NCI-H82 (cell line): ENCODE results near the gene CTDSPL.

Experiments
- DNase-seq: peaks from one replicate; lab custom pipeline; 2025; lab: John Stamatoyannopoulos, UW

CTDSPL gene

DNA sequence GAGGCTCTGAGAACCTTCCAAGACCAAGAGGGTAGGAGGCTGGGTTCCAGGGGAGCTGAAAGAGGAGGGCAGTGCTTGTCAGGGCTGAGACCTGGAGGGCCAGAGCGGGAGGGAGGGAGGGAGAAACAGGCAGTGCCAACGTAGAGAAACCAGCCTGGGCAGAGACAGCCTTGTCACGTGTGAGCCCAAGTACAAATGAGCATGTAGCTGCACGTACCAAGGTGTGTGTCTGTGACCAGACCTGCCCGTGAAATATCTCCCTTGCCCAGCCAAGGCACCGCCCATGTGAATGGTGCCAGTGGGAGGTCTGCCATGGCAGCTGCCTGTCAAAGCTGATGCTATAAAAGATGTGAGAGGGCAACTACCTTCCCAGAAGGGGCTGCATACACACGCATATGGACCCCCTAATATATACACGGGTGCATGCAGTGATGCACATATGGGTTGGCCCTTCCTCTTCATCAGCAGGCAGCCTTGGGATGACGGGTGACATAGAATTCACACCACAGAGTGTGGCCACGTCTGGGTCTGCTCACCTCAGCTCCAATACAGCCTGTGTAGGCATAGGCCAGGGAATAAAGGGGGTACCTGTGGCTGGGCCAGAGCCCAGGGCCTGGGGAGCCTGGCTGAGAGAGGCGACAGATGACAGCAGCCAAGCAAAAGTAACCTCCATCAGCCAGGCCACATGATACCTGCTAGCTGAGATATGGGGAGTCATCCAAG, 7.8 kb upstream of the CTDSPL start:
- no peak for DNase-seq

DNA sequence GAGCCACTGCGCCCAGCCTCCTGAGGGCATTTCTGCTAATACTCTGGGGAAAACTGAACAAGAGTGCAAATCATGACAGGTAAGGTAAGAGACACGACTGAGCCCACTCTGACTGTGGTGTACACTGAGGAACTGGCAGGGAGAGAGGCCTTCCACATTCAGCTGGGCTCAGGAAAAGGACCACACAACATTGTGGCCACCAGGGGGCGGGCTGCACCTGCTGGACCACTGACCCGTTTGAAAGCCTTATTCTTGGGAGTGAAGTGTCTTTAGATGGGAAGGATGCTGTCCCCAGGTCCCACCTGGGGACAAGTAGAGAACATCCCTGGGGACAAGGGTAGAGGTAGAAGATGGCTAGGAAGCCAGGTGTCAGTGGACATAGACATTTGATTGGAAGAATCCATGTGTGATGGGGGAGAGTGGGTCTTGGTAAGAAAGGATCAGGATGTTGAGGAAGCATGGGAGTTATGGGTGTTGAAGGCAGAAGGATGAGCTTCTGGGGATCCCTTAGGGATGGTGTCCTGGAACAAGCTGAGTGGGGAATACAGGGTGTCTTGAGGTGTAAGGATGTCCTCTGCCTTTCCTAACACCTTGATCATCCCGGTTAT, 6.2 kb upstream of the CTDSPL start:
- peak; percentile 77 for DNase-seq

DNA sequence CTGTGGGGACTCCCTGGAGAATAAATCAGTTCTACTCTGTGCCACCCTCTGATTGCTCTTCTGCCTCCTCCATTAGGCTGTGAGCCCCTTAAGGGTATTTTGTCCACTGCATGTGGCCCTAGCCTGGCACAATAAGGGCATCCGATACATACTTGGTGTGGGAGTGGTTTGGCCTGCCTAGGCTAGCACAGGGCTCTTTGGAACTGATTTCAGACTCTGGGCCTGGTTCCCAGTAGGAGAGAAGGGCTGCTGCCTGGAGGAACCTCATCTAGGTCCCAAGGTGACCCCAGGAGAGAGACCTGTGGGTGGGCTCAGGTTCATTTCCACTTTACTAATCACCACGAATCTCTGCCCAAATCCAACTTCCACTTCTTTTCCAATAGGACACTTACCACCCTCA, 5.3 kb upstream of the CTDSPL start:
- DNase-seq: no peak

DNA sequence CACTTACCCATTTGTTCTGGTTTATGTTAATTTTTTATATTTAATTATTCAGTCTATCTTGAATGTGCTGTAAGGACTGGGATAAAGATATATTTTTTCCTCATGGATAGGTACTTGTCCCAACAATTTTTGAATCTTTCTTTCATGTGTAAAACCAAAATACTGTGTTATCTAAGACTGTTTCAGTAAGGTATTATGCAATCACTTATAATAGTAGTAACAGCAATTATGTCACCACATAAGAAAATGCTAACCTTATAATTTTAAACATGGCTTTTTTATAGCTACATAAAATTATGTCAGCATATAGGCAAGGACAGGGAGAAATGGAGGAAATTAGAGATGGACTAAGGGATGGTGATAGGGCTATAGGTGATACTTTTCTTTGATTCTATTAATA, 2.9 kb upstream of the CTDSPL start:
- no peak for DNase-seq

DNA sequence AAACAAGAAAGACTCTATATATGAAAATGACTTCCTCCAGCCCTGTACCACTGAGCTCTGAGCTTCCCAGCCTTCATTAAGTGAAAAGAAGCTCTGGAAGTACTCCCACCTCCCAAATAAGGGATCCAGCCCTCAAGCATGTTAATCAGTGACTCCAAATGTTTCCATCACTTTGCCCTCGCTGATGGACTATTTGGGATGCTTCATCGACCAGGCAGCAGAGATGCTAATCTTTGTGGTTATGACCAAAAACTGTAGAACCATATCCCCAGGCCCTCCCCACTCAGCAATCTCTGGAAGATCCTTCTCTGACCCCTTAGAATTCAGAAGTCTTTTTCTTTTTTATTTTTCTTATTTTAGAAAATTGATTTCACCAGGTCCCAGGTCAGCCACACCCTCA, 2.3 kb upstream of the CTDSPL start:
- DNase-seq: no peak

GRCh38 chr3:37859908-37860199, 1.8 kb upstream of the CTDSPL start:
- DNase-seq: no peak

DNA sequence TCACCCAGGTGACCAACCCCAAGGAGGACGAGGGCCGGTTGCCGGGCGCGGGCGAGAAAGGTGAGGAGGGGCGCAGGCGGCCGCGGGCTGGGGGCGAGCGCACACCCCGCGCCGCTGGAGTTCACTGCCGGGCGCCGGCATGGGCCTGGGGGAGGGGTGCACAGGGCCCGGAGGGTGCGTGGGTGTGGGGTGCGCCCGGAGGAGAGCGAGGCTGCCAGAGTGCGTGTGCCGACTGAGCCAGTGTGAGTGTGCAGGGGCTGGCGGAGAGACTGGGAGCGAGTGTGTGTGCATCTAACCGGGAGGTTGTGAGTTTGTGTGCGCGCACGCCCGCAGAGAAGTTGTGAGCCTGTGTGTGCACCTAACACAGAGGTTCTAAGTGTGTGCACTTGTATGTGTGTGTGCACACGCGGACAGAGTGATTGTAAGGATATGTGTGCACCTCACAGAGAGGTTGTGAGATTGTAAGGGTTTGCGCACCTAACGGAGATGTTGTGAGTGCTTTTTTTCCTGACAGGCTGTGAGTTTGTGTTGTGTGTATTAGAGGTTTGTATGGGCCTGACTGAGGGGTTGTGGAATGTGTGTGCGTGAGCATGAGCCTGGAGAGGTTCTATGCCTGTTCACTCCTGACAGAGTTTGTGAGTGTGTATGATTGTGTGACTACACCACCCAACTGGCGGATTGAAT, 681 bp downstream of the CTDSPL start:
- peak; percentile 28 for DNase-seq

- DNase-seq: peak; percentile 12
Measured at GRCh38 chr3:37862903-37863815, 1.5 kb downstream of the CTDSPL start.

GRCh38 chr3:37863949-37864822, 2.5 kb downstream of the CTDSPL start:
- DNase-seq: no peak

- DNase-seq: no peak
Measured at GRCh38 chr3:37864904-37865303, 3.2 kb downstream of the CTDSPL start.

DNA sequence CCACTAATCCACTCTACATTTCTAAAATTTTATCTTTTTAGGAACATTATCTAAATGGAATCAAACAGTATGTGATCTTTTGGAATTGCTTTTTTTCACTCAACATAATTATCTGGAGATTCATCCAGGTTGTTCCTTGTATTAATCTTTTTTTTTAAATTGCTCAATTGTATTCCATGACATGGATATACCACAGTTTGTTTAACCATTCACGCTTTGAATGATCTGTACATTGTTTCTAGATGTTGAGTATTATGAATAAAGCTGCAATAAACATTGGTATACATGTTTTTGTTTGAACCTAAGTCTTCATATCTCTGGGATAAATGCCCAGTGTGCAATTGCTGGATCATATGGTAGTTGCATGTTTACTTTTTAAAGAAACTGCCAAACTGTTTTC, 5.5 kb downstream of the CTDSPL start:
- DNase-seq: no peak

DNA sequence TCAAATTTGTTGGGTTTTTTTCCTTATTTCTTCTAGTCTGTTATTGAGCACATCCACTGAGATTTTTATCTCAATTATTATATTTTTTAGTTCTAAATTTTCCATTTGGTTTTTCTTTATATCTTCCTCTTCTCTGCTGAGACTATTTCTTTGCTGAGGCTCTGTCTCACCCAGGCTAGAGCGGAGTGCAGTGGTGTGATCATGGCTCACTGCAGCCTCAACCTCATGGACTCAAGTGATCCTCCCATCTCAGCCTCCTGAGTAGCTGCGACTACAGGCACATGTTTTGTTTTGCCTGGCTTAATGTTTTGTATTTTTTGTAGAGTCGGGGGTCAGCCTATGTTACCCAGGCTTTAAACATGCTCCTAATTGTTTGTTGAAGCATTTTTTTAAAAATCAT, 10.2 kb downstream of the CTDSPL start:
- no peak for DNase-seq

DNA sequence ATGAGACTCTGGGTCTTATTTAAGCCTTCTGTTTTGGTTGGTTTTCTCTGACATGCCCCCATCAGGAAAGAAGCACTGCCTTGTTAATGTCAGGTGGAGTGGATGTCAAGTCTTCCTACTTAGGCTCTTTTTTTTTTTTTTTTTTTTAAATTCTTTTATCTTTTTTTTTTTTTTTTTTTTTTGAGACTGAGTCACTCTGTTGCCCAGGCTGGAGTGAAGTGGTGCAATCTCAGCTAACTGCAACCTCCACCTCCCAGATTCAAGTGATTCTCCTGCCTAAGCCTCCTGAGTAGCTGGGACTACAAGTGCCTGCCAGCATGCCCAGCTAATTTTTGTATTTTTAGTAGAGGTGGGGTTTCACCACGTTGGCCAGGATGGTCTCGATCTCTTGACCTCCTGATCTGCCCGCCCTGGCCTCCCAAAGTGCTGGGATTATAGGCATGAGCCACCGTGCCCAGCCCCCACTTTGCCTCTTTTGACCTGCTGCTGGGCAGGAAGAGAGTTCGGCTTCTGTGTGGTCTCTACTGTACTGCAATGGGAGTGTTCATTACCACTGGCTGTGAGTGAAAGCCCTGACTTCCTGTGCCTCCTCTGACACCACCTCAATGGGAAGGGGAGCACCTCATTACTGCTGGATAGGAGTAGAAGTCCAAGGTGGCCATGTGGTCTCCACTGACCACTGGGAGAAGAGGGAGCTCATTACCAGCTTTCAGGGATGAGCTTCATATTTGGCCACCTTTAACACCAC, 10.9 kb downstream of the CTDSPL start:
- DNase-seq: no peak

GRCh38 chr3:37876279-37876678, 14.6 kb downstream of the CTDSPL start:
- no peak for DNase-seq

DNA sequence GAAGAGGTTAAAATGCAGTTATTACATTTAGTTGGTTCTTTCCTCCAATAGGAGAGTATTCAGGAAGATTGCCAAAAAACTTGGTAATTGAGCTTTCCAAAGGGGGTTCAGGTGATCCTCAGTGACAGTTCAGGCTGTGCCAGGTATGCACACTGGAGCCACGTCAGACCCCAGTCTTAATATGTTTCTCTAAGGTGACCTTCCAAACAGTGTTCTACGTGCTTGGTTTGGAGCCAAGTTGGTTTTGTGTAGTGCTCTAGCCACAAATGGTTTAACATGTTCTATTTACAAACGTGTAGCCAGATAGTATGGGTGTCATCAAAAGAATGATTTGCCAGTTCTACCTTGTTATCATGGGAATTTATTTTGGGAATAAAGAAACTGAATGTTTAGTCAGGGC, 21.0 kb downstream of the CTDSPL start:
- no peak for DNase-seq

GRCh38 chr3:37885814-37886213, 24.1 kb downstream of the CTDSPL start:
- DNase-seq: no peak

DNA sequence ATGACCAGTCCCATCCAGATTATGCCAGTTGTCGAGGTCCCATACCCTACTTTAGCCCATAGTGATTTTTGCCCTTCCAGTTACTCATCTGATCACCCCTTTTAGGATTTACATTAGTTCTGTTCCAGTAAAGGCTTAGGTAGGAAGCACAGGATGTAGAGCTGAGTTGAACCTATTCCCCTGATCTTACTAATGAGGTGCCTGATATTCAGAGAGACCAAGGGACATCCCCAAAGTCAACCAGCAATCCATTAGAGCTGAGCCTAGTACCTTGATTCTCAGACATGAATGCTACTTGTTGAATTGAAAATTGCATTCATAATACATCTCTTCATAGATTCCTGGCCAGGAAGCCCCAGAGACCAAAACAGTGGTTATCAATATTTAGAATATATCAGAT, 24.7 kb downstream of the CTDSPL start:
- no peak for DNase-seq

- no peak for DNase-seq
Measured at GRCh38 chr3:37887062-37887461, 25.4 kb downstream of the CTDSPL start.

GRCh38 chr3:37887824-37888223, 26.1 kb downstream of the CTDSPL start:
- no peak for DNase-seq

- DNase-seq: no peak
Measured at GRCh38 chr3:37888421-37888820, 26.7 kb downstream of the CTDSPL start.

GRCh38 chr3:37890522-37890921, 28.8 kb downstream of the CTDSPL start:
- no peak for DNase-seq
